ENCODE measurements around the gene PSMC3.

- TF ChIP-seq CTCF (IDR thresholded peaks at IDR 0.05) = no peak
- no peak for TF ChIP-seq POLR2A (IDR thresholded peaks at IDR 0.05)
These were observed 33.6 kb downstream of the PSMC3 start for GRCh38 chr11:47392546-47393162.
